Measurements from ENCODE around the gene C1R.
"Not testable (repeated sequence)": the region's sequence is repeated elsewhere in the genome, so short reads cannot be mapped to it uniquely, and the experiment has no call there.

Gene C1R

DNA sequence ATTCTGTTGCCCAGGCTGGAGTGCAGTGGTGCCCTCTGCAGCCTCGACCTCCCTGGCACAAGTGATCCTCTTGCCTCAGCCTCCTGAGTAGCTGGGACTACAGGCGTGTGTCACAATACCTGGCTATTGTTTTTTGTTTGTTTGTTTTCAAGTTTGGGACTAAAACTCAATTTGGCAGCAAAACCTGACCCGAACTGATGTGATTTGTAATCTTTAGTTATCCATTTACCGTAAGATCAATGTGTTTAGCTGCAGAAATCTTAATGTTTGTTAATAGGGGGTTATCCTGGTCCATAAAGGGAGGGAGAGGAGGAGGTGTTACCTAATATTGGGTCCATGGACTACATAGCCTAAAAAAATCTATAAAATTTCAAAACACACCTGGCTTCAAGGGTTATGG lies 32.5 kb downstream of the C1R start:
- Histone ChIP-seq H3F3A (ENCODE audit: low read depth) (no peaks in the 10 kb centered on the region), H3K9me2 (replicated peaks; ENCODE audit: low read depth, low read length) (no peaks in the 10 kb centered on the region), H3K79me2 (ENCODE audit: insufficient read depth, low read length) (no peaks in the 10 kb centered on the region), H3K36me3 (ENCODE audit: insufficient read depth, low read length) (no peaks in the 10 kb centered on the region), H4K20me1 (ENCODE audit: insufficient read depth, low read length, poor library complexity, severe bottlenecking) (no peaks in the 10 kb centered on the region), H3K4me3 (ENCODE audit: low read length, poor library complexity, severe bottlenecking) (no peak overlapping the region), H2AFZ (ENCODE audit: low read length) (no peak overlapping the region), H3K4me2 (ENCODE audit: low read depth, low read length, poor library complexity, severe bottlenecking) (no peak overlapping the region), H3K9ac (ENCODE audit: low read depth, low read length, poor library complexity, severe bottlenecking) (no peak overlapping the region), H3K27me3 (ENCODE audit: insufficient read depth, low read length, poor library complexity, severe bottlenecking) (no peaks in the 10 kb centered on the region), H3K4me1 (ENCODE audit: insufficient read depth, low read length, poor library complexity, severe bottlenecking) (no peaks in the 10 kb centered on the region), H3K9me3 (ENCODE audit: insufficient read depth, low read depth, low read length) (no peaks in the 10 kb centered on the region)
- TF ChIP-seq, protein P1, sequence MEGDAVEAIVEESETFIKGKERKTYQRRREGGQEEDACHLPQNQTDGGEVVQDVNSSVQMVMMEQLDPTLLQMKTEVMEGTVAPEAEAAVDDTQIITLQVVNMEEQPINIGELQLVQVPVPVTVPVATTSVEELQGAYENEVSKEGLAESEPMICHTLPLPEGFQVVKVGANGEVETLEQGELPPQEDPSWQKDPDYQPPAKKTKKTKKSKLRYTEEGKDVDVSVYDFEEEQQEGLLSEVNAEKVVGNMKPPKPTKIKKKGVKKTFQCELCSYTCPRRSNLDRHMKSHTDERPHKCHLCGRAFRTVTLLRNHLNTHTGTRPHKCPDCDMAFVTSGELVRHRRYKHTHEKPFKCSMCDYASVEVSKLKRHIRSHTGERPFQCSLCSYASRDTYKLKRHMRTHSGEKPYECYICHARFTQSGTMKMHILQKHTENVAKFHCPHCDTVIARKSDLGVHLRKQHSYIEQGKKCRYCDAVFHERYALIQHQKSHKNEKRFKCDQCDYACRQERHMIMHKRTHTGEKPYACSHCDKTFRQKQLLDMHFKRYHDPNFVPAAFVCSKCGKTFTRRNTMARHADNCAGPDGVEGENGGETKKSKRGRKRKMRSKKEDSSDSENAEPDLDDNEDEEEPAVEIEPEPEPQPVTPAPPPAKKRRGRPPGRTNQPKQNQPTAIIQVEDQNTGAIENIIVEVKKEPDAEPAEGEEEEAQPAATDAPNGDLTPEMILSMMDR (conservative IDR thresholded peaks at IDR 0.05; ENCODE audit: low read length) = no peak
- no peak for TF ChIP-seq EZH2phosphoT487 (IDR thresholded peaks at IDR 0.05; ENCODE audit: borderline replicate concordance)

GRCh38 chr12:7058850-7059395 lies 33.3 kb downstream of the C1R start:
- H4K20me1 ChIP-seq (ENCODE audit: insufficient read depth, low read length, poor library complexity, severe bottlenecking) = no peaks in the 10 kb centered on the region
- H3K4me1 ChIP-seq (ENCODE audit: insufficient read depth, low read length, poor library complexity, severe bottlenecking) = no peaks in the 10 kb centered on the region
- H3K9ac ChIP-seq (ENCODE audit: low read depth, low read length, poor library complexity, severe bottlenecking) = no peak overlapping the region
- H3K27me3 ChIP-seq (ENCODE audit: insufficient read depth, low read length, poor library complexity, severe bottlenecking) = no peaks in the 10 kb centered on the region
- no peaks in the 10 kb centered on the region for H3K9me2 ChIP-seq (replicated peaks; ENCODE audit: low read depth, low read length)
- no peak for TF ChIP-seq EZH2phosphoT487 (IDR thresholded peaks at IDR 0.05; ENCODE audit: borderline replicate concordance)
- TF ChIP-seq, protein P1 (conservative IDR thresholded peaks at IDR 0.05; ENCODE audit: low read length) = no peak
- H3K4me2 ChIP-seq (ENCODE audit: low read depth, low read length, poor library complexity, severe bottlenecking) = no peak overlapping the region
- H3F3A ChIP-seq (ENCODE audit: low read depth) = no peaks in the 10 kb centered on the region
- H3K4me3 ChIP-seq (ENCODE audit: low read length, poor library complexity, severe bottlenecking) = no peak overlapping the region
- no peaks in the 10 kb centered on the region for H3K9me3 ChIP-seq (ENCODE audit: insufficient read depth, low read depth, low read length)
- H3K36me3 ChIP-seq (ENCODE audit: insufficient read depth, low read length) = no peaks in the 10 kb centered on the region
- H3K79me2 ChIP-seq (ENCODE audit: insufficient read depth, low read length) = no peaks in the 10 kb centered on the region
- H2AFZ ChIP-seq (ENCODE audit: low read length) = no peak overlapping the region

DNA sequence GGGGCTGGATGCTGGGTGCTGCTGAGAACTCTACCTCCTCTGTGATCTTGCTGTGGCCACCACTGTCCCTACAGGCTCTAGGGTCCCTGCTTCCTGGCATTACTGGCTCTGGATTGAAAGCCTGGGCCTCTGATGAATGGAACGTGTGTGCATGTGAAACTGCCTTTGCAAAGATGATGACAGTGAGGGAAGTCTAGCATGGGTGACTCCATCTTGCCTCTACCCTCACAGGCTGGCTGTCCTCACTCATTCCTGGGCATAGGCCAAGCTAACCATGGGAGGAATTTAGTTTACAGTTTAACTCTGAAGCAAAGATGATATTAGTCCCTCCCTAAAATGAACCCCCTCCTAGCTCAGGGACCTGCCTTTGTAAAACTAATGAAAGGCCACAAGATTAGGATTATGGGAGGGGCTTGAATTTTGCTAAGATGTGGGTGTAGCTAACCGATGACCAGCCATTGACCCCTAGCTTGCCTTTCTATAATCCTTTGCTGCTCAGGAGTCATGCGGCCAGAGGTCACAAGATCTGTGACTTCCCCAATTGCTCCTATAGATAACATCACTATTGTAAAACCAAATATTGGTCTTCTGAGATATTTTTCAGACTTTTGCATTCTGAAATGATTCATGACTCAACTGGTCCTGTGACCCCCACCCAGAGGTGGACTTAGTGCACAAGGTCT lies 33.9 kb downstream of the C1R start:
- H3K4me2 ChIP-seq (ENCODE audit: low read depth, low read length, poor library complexity, severe bottlenecking) = no peak overlapping the region
- no peaks in the 10 kb centered on the region for H3K27me3 ChIP-seq (ENCODE audit: insufficient read depth, low read length, poor library complexity, severe bottlenecking)

DNA sequence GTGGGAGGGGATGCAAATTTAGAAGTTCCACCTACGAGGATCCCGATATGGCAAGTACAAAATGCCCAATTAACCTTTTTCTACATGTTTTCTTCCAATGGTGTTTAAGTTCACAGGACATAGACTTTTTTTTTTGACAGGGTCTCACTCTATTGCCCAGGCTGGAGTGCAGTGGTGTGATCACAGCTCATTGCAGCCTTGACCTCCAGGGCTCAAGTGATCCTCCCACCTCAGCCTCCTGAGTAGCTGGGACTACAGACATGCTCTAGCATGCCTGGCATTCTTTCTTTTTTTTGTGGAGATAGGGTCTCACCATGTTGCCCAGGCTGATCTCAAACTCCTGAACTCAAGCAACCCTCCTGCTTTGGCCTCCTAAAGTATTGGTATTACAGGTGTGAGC lies 36.5 kb downstream of the C1R start:
- H2AFZ ChIP-seq (ENCODE audit: low read length); H3F3A ChIP-seq (ENCODE audit: low read depth); H3K4me2 ChIP-seq (ENCODE audit: low read depth, low read length, poor library complexity, severe bottlenecking); H3K9me2 ChIP-seq (replicated peaks; ENCODE audit: low read depth, low read length); H3K79me2 ChIP-seq (ENCODE audit: insufficient read depth, low read length); H3K4me3 ChIP-seq (ENCODE audit: low read length, poor library complexity, severe bottlenecking); H4K20me1 ChIP-seq (ENCODE audit: insufficient read depth, low read length, poor library complexity, severe bottlenecking); H3K9me3 ChIP-seq (ENCODE audit: insufficient read depth, low read depth, low read length); H3K36me3 ChIP-seq (ENCODE audit: insufficient read depth, low read length); H3K4me1 ChIP-seq (ENCODE audit: insufficient read depth, low read length, poor library complexity, severe bottlenecking); H3K9ac ChIP-seq (ENCODE audit: low read depth, low read length, poor library complexity, severe bottlenecking); H3K27me3 ChIP-seq (ENCODE audit: insufficient read depth, low read length, poor library complexity, severe bottlenecking): not testable (repeated sequence)

More for the DNA sequence above, 33.9 kb downstream of the C1R start:
- Histone ChIP-seq H4K20me1 (ENCODE audit: insufficient read depth, low read length, poor library complexity, severe bottlenecking) (no peaks in the 10 kb centered on the region), H3K4me1 (ENCODE audit: insufficient read depth, low read length, poor library complexity, severe bottlenecking) (no peaks in the 10 kb centered on the region), H3K9me2 (replicated peaks; ENCODE audit: low read depth, low read length) (no peaks in the 10 kb centered on the region), H3K9ac (ENCODE audit: low read depth, low read length, poor library complexity, severe bottlenecking) (no peak overlapping the region), H3K9me3 (ENCODE audit: insufficient read depth, low read depth, low read length) (no peaks in the 10 kb centered on the region), H3K36me3 (ENCODE audit: insufficient read depth, low read length) (no peaks in the 10 kb centered on the region), H3K79me2 (ENCODE audit: insufficient read depth, low read length) (no peaks in the 10 kb centered on the region), H2AFZ (ENCODE audit: low read length) (no peak overlapping the region), H3F3A (ENCODE audit: low read depth) (no peaks in the 10 kb centered on the region), H3K4me3 (ENCODE audit: low read length, poor library complexity, severe bottlenecking) (no peak overlapping the region)
- TF ChIP-seq EZH2phosphoT487 (IDR thresholded peaks at IDR 0.05; ENCODE audit: borderline replicate concordance) = no peak
- TF ChIP-seq, protein P1 (conservative IDR thresholded peaks at IDR 0.05; ENCODE audit: low read length) = no peak
